Ectodermal cell (in vitro differentiated cells): ENCODE results near the gene ARMC9.

Experiments used
- H3K27ac ChIP-seq: 2 replicates; pipeline ENCODE4 v1.7.0; 2013; ENCODE audit warnings: mild to moderate bottlenecking, low read depth, low read length; ENCODE audit not compliant: insufficient read depth, poor library complexity, severe bottlenecking
- H3K27me3 ChIP-seq: 2 replicates; pipeline ENCODE4 v1.7.0; 2013; ENCODE audit warnings: mild to moderate bottlenecking, low read length; ENCODE audit not compliant: insufficient read depth, control insufficient read depth, poor library complexity, severe bottlenecking
- H3K36me3 ChIP-seq: one replicate; pipeline ENCODE4 v1.7.0; 2013; ENCODE audit warnings: low read length; ENCODE audit not compliant: control insufficient read depth, insufficient read depth
- H3K4me1 ChIP-seq: one replicate; pipeline ENCODE4 v1.7.0; 2013; ENCODE audit warnings: low read length; ENCODE audit not compliant: control insufficient read depth, insufficient read depth
- H3K4me3 ChIP-seq: 2 replicates; pipeline ENCODE4 v1.7.0; 2013; ENCODE audit warnings: low read depth, low read length, control low read depth; ENCODE audit not compliant: insufficient read depth
- H3K9me3 ChIP-seq: 2 replicates; pipeline ENCODE4 v1.7.0; 2013; ENCODE audit warnings: mild to moderate bottlenecking, low read length, moderate library complexity; ENCODE audit not compliant: control insufficient read depth
- WGBS, 2 experiments: methylation state at CpG; one replicate each; pipeline ENCODE4 v1.1.7; 2013; ENCODE audit warnings: missing lambda C conversion rate in 2 of 2; 5-methylcytosine and 5-hydroxymethylcytosine counted together

ARMC9 gene

DNA sequence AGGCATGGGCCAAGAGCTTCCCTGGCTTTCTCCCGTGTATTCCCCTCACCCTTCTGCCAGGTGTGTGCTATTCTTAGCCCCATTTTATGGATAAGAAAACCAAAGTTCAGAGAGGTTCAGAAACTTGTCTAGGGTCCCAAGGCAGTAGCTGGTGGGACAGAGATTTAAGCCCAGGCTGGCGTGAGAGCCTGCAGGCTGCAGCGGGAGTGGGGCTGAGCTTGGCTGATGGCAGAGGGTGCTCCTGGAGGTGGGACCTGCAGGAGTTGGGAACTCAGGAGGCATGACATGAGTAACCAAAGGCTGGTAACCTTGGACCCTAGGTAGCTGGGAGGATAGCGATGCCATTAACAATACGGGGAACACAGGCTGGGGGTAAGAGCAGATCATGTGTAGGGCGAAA, 109.8 kb downstream of the ARMC9 start:
- Histone ChIP-seq H3K27ac (no peak overlapping the region), H3K36me3 (no peaks in the 10 kb centered on the region), H3K4me1 (peaks cover 9% of the 10 kb centered on the region), H3K4me3 (no peak overlapping the region), H3K9me3 (no peaks in the 10 kb centered on the region), H3K27me3 (no peaks in the 10 kb centered on the region)
- 93 to 95% methylated on average over 6 of the region's 6 CpGs for WGBS, 2 experiments

- Histone ChIP-seq H3K27ac (no peak overlapping the region), H3K36me3 (no peaks in the 10 kb centered on the region), H3K4me3 (no peak overlapping the region), H3K9me3 (no peaks in the 10 kb centered on the region), H3K27me3 (no peaks in the 10 kb centered on the region), H3K4me1 (peaks cover 9% of the 10 kb centered on the region)
- WGBS, 2 experiments = 94 to 95% methylated on average over 15 of the region's 16 CpGs
Observed at GRCh38 chr2:231308631-231309428, 110.4 kb downstream of the ARMC9 start.

DNA sequence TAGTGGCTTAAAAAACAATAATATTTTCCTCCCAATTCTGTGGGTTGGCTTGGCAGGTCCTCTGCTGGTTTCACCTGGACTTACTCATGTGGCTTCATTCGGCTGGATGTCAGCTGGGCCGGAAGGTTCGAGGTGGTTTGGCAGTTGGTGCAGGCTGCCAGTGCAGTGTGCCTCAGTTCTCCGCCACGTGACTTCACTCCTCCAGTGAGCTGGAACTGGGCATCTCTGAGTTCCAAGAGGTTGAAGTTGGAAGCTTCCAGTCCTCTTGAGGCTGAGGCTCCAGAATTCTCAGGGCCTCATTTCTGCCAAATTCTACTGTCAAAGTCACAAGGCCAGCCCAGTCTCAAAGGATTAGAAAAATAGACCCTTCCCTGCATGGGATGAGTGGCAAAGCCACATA, 113.6 kb downstream of the ARMC9 start:
- Histone ChIP-seq H3K36me3 (no peaks in the 10 kb centered on the region), H3K4me1 (peaks cover under 1% of the 10 kb centered on the region), H3K4me3 (no peak overlapping the region), H3K27ac (no peak overlapping the region), H3K27me3 (no peaks in the 10 kb centered on the region), H3K9me3 (no peaks in the 10 kb centered on the region)
- WGBS, 2 experiments = 92 to 95% methylated on average over 5 of the region's 5 CpGs

DNA sequence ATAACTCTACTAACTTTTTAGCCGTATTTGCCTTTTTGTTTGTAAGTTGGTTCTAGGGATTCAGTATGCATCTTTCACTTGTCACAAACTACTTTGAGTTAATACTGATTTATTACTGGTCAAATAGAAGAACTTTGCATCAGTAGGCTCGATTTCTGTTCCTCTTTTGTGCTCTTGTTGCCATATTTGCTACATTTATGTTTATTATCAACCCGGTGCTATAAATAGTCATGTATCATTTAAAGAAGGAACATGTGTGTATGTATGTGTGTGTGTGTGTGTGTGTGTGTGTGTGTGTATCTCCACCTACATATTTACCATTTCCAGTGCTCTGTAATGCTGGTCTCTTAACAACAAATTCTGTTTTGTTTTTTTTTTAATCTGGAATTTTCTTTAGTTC, 117.5 kb downstream of the ARMC9 start:
- no peaks in the 10 kb centered on the region for H3K36me3 ChIP-seq
- H3K4me1 ChIP-seq = no peaks in the 10 kb centered on the region
- no peaks in the 10 kb centered on the region for H3K27me3 ChIP-seq
- 80 to 92% methylated on average over 1 to 2 of the region's 3 CpGs for WGBS, 2 experiments
- no peak overlapping the region for H3K27ac ChIP-seq
- H3K9me3 ChIP-seq = no peaks in the 10 kb centered on the region
- H3K4me3 ChIP-seq = no peak overlapping the region

- no peaks in the 10 kb centered on the region for H3K36me3 ChIP-seq
- no peaks in the 10 kb centered on the region for H3K4me1 ChIP-seq
- 90 to 100% methylated on average over 2 of the region's 2 CpGs for WGBS, 2 experiments
- H3K27ac ChIP-seq = no peak overlapping the region
- H3K4me3 ChIP-seq = no peak overlapping the region
- no peaks in the 10 kb centered on the region for H3K9me3 ChIP-seq
- H3K27me3 ChIP-seq = no peaks in the 10 kb centered on the region
Observed at GRCh38 chr2:231317579-231317978, 119.1 kb downstream of the ARMC9 start.

DNA sequence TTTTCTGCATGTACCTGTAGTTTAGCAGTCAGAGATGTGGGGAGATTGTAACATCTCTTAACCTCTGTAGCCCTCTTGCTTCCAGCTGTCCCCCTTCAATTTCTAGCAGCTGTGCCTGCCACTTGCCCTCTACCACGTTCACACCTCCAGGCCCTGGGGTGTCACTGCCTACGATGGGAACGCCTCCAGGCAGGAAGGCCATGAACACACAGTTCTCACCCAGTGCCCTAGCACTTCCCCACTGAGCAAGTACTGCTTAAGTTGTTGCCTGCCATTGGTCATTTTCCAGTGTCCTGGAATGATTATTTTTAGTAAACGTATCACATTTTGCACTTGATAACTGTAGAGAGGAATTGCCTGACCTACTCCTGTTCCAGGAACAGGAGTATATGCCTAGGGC, 120.0 kb downstream of the ARMC9 start:
- no peaks in the 10 kb centered on the region for H3K36me3 ChIP-seq
- H3K4me1 ChIP-seq = no peaks in the 10 kb centered on the region
- 87 to 89% methylated on average over 4 of the region's 4 CpGs for WGBS, 2 experiments

DNA sequence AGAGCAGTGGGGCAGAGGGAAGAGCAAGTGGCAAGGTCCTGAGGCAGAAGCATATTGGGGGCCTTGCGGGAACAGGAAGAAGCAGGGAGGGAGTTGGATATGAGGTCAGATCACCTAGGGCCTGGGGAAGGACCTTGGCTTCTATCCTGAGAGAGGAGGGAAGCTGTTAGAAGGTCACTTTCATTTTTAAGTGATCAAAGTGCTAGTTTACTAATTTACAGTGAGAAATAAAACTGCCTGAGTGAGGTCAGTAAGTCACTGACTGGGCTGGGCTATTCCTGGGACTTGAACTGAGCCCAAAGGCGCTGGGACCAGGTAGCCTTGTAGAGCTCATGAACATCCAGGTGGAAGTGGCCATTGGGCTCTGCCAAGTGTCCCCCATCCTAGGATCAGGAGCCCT, 120.5 kb downstream of the ARMC9 start:
- Histone ChIP-seq H3K9me3 (no peaks in the 10 kb centered on the region), H3K27me3 (no peaks in the 10 kb centered on the region), H3K4me3 (no peak overlapping the region), H3K36me3 (no peaks in the 10 kb centered on the region), H3K27ac (no peak overlapping the region), H3K4me1 (no peaks in the 10 kb centered on the region)
- WGBS, 2 experiments = 67 to 70% methylated on average over 2 of the region's 2 CpGs

More for the DNA sequence above, 120.0 kb downstream of the ARMC9 start:
- Histone ChIP-seq H3K4me3 (no peak overlapping the region), H3K27me3 (no peaks in the 10 kb centered on the region), H3K9me3 (no peaks in the 10 kb centered on the region), H3K27ac (no peak overlapping the region)

DNA sequence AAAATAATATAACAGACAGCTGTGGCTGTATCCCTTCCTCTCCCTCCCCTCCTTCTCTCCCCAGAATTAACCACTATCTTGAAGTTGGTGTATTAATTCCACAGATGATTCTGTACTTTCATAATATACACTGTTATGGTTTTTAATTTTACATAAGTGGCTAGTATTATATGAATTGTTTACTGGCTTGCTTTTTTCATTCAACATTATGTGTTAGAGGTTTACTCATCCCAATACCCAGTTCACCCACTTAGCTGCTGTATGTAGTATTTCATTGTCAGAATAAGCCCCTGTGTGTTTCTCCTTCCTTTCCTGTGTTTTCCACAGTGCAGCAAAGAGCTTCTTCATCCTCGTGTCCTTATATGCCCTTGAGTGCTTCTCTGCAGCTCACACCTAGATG, 121.4 kb downstream of the ARMC9 start:
- Histone ChIP-seq H3K27me3 (no peaks in the 10 kb centered on the region), H3K4me3 (no peak overlapping the region), H3K9me3 (no peaks in the 10 kb centered on the region), H3K36me3 (no peaks in the 10 kb centered on the region), H3K4me1 (no peaks in the 10 kb centered on the region), H3K27ac (no peak overlapping the region)
- WGBS, 2 experiments = 89 to 93% methylated on average over 1 of the region's 1 CpG

DNA sequence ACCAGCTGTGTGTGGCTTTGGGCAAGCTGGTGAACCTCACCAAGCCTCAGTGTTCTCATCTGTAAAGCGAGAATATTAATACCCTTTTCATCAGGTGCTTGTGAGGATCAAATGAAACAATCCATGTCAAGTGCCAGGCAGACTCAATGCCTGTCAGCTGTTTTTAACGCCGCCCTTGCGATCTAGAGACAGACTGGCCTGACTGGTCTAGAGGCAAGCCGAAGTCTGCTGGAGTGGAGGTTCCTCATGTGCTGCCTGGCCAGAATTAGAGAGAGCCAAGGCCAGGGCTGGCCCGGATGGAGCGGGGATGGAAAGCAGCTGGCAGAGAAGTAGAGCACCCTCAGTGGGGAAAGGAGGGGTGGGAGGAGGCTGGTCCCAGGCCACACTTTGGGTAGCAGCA, 122.6 kb downstream of the ARMC9 start:
- Histone ChIP-seq H3K4me3 (no peak overlapping the region), H3K27me3 (no peaks in the 10 kb centered on the region), H3K36me3 (no peaks in the 10 kb centered on the region), H3K4me1 (no peaks in the 10 kb centered on the region), H3K27ac (no peak overlapping the region), H3K9me3 (no peaks in the 10 kb centered on the region)
- 95 to 96% methylated on average over 7 of the region's 7 CpGs for WGBS, 2 experiments

- no peaks in the 10 kb centered on the region for H3K4me1 ChIP-seq
- no peak overlapping the region for H3K4me3 ChIP-seq
- H3K27me3 ChIP-seq = no peaks in the 10 kb centered on the region
- no peak overlapping the region for H3K27ac ChIP-seq
- WGBS, 2 experiments = 93% methylated on average over 21 to 22 of the region's 22 CpGs
- H3K36me3 ChIP-seq = no peaks in the 10 kb centered on the region
- no peaks in the 10 kb centered on the region for H3K9me3 ChIP-seq
Observed at GRCh38 chr2:231321556-231322334, 123.3 kb downstream of the ARMC9 start.
